Lower leg skin (tissue), 3 donors: Measurements from ENCODE around the gene CCDC190.

Experiments used
- CTCF ChIP-seq, 3 donors: fragments of 450-650 bp; IDR thresholded peaks; one replicate each; pipeline ENCODE4 v1.5.1; 2016; ENCODE audit warnings: antibody characterized with exemption in 3 of 3, mild to moderate bottlenecking in 3 of 3, moderate library complexity in 2 of 3
- POLR2A ChIP-seq, 2 donors: fragments of 450-650 bp; IDR thresholded peaks; one replicate each; pipeline ENCODE4 v1.6.1; 2016 to 2017; ENCODE audit warnings: antibody characterized with exemption in 2 of 2, mild to moderate bottlenecking in 1 of 2, moderate library complexity in 1 of 2

GRCh38 chr1:162844153-162844552 lies 16.8 kb downstream of the CCDC190 start:
- TF ChIP-seq CTCF (IDR thresholded peaks at IDR 0.05) (no peak), POLR2A (IDR thresholded peaks at IDR 0.05) (no peak)
